HG02798 (cell line): ENCODE measurements around the gene TK1.
"Not testable (repeated sequence)": the region's sequence is repeated elsewhere in the genome, so short reads cannot be mapped to it uniquely, and the experiment has no call there.

ENCODE experiments used
- ATAC-seq: cut with Tn5 transposase; IDR thresholded peaks from one replicate; pipeline ENCODE4 v1.9.1; 2021; ENCODE audit warnings: mild to moderate bottlenecking; ENCODE audit not compliant: unreplicated experiment, poor library complexity

The TK1 gene

DNA sequence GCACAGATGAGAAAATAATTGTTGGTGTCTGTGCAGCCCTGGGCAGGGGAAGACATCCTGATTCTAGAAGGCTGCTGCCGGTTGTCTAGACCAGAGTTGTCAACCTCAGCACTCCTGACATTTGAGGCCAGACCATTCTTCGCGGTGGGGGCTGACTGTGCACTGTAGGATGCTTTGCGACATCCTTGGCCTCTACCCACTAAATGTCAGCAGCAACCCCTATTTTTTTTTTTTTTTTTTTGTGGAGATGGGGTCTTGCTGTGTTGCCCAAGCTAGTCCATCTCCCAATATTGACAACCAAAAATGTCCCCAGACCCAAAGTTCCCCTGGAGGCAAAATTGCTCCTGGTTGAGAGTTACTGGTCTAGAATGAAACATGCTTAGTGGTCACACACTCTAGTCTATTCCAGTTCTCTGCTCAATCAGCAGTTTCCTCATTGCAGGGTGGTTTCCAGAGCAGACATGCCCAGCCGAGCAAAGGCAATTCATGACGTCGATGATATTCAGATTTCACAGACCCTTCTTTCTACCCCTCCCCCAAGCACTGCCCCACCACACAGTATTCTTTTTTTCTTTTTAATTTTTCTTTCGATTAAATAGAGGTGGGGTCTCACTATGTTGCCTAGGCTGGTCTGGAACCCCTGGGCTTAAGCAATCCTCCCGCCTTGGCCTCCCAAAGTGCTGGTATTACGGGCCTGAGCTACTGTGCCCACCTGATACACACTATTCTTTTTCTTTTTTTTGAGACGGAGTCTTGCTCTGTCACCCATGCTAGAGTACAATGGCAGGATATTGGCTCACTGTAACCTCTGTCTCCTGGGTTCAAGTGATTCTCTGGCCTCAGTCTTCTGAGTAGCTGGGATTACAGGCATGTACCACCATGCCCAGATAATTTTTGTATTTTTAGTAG is 31.7 kb downstream of the TK1 start:
- peak; percentile 53 for ATAC-seq

DNA sequence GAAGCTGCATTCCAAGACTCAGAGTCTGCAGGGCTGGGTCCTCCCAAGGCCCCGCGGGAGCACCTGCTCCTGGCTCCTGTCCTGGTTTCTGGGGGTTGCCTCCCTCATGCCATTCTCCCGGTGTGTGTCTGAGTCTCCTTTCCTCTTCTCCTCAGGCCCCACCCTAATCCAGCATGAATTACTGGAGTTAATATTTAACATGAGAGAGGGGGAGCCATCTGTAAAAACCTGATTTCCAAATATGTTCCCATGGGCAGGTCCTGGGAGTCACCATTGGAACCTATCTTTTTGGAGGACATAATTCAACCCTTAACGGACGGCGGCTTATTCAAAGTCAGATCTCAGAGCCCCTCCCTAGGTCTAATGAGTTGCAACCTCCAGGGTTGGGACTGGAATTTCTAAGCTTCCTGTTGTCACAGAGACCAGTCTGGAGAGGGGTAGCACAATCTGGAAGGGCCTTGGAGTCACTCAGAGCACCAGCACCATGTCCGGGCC is 35.3 kb downstream of the TK1 start:
- no peak for ATAC-seq

DNA sequence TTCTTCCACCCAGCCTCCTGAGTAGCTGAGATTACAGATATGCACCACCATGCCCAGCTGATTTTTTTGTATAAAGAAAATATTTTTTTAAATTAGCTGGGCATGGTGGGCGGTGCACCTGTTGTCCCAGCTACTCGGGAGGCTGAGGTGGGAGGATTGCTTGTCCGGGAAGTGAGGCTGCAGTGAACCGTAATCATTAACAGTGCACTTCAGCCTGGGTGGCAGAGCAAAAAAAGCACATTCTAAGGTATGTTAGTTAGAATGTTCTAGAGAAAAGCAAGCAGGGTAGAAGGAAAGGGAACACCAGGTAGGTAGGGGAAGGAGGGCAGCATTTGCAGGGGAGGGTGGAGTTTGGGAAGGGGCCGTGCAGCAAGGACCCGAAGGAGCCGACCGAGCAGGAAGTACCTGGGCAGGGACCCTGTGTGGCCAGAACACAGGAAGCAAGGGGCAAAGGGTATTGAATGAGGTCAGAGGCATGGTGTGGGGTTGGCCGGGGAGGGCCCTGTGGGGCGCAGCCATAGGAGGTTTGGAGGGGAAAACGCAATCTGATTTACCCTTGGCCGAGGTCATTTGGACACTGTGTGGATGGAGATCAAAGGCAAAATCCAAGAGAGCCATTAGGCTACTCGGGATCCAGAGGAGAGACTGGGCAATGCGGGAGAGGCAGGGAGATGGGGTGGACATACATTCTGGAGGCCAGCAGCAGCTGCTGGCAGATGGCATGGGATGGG is 38.4 kb downstream of the TK1 start:
- ATAC-seq: no peak

DNA sequence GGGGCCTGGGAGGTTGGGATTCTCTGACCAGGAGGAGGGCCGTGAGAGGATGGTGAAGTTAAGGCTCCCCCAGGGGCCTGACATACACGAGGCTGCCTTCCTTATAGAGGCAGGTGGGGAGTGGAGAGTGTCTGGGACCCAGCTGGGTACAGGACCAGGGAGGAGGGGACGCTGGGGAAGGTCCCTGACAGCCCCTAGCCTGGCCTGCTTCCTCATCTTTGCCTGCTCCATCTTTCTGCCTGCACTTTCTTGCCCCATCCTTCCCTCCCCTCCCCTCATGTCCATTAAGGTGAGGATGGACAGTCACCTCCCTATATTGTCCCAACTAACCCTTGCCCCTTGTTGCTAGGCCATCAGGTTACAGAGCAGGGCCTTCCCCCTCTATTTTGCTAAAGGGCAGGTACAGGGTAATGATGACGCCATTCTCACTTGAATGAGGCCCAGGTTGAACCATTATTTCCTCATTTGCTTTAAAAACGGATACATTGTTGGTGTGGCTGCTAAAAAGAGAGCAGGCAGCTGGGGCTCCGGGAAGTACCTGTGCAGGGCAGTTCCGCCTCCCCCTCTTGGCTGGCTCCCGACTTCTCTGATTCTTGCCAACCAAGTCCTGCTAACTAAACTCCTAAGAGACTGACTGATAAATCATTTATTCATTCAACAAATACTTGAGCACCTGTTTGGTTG is 39.4 kb downstream of the TK1 start:
- peak; percentile 50 for ATAC-seq

DNA sequence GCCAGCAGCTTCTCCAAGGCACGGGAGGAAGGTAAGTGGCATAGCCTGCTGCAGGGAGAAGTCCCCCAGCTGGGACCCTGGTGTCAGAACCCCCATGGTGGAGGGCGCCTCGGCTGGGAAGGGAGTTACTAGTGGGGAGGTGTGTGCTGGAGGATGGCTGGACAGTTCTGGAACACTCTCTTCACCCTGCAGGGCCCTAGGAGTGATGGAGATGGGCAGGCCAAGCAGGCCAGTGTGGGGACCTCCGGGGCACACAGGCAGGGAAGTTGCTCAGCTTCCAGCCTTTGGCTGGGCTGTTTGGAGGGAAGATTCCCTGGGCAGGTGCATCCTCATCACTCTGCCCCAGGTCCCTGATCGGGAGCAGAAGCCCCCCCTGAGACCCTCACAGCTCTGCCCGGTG is 40.0 kb downstream of the TK1 start:
- no peak for ATAC-seq

DNA sequence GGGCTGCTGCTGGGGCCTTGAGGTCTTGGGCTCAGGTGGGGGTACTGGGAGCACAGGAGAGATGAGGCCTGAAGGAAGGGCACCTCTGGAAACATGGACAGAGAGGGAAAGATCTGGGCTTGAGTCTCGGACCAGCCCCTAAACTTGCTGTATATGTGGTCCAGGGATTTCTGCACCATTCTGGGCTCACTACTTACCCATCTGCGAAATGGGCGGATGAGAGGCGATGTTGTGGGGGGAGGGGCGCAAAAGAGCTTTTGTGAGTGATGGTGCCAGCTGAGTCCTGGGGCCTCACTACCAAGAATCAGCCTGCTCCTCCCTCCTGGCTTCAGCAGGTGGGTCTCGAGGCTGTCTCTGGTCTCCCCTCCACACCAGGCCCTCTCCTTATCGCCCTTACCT is 40.4 kb downstream of the TK1 start:
- ATAC-seq: no peak

DNA sequence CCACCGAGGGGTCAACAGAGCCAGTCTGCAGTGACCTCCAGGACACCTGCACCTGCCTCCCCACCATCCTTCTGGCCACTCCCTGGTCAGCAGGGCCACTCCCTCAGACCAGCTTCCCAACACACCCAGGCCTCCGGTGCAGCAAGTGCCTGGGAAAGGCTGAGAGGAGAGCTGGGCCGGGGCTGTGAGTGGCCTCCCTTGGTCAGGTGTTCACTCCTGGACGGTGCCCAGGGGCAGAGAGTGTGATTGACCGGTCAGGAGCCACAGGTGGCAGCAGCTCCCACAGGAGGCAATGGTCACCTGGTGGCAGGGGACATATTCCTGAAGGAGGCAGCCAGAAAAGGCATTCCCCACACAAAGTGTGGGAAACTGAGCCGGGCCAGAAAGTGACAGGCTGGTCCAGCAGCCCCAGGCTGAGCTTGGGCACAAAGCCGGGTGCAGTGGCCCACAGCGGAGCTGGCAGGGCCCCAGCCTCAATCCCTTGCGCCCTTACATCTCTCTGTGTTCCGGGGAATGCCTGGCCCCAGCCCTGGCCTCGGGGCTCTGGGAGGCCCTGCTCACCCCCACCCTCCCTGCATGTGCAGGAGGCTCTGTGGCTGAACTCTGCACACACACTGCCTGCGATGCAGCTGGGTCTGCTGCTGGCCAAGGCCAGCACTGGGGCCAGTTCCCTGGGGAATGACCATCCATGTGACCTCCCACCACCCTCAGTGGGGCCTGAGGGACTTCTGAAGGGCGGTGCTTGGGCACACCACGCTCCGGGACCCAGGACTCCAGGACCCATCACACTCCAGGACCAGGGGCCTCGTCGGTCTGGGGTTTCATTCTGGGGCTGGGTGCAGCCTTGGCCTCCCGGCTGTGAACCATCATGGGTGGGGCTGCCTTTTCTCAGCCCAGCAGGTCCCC is 41.9 kb downstream of the TK1 start:
- no peak for ATAC-seq

DNA sequence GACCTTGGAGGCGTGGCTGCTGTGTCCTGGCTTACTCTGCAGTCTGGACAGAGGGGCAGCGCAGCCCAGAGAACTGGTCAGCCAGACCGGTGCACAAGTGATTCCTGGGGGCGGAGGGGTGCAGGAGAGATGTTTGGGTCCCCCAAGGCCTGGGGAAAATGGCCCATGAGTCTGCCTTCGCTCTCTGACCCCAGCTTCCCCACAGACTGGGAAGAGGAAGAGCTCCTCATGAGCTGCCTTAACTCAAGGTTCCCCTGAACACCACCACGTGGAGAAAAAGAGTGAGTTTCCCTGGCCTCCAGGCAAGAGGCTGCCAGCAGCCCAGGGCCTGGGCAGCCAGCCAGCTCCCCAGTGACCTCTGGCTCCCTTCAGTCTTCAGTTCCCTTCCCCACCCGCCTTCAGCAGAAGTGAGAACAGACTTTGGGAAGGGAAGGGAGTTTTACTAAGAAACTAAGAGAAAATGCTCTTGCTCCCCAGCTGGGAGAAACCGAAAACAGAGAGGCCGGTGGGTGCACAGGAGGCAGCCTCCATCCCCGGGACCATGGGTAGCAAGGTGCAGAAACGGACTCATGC is 42.6 kb downstream of the TK1 start:
- ATAC-seq: no peak

DNA sequence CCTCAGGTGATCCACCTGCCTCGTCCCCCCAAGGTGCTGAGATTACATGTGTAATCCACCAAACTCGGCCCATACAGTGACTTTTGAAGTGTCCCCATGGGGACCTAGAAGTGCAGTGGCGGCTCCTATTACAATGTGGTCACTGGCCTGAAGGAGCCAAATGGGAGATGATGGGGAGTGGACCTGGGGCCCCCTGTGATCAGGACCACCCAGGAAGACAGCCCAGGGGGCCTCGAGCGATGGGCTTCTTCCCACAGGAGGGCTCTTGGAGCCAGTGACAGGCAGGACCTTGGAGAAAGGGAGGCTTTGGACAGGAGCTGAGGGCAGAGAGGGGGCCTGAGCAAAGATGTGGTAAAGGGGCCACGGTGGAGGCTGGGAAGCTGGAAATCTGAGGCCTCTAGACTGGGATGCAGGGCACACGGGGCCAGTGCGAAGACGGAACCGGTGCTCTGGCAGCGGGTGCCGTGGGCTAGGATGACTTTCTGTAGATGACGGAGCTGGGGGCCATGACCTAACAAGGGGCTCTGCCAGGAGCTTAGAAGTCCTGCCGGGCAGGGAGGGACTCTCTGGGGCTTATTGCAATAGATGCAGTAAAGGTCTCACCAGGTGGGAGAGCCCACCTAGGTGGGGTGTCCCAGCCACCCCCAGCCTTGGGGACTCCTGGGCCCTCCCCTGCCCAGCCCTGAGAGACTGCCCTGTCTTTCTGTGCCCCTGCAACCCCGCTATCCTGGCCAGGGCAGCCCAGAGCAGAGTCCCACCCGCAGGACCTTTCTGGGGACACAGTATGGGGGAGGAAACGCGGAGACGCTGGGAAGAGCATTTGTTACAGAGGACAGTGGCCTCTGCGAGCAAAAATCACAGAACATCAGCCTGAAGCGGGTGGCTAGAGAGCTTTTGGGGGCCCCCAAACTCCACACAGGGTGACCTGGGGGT is 43.4 kb downstream of the TK1 start:
- no peak for ATAC-seq

DNA sequence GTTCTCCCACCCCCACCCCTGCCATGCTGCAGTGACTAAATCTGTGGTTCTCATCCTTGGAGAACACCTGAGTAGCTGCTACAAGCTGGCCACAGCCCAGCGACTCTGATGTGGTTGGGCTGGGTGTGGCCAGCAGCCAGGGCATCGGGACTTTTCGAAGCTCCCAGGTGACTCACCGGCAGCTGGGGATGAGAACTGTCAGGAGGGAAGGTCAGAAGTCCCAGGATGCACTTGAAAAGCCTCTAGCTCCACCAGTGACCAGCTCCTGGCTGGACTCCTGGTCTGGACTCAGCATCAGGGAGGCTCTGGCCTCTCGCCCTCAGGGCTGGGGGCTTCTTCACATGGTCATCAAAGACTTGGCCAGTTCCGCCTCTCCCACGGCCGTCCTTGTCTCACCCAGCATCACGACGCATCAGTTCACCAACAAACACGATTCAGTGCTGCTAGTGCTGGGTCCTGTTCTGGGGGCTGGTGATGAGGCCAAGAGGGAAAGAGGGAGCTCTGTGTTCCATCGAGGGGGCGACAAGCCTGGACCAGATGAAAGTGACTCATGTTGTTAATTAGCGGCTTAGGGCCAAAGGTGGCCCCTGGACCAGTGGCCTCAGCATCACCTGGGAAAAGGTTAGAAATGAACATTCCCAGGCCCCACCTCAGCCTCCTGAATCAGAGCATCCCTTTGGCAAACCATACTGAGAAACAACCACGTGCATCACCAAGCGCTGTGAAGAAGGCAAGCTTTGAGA is 44.6 kb downstream of the TK1 start:
- ATAC-seq: no peak

DNA sequence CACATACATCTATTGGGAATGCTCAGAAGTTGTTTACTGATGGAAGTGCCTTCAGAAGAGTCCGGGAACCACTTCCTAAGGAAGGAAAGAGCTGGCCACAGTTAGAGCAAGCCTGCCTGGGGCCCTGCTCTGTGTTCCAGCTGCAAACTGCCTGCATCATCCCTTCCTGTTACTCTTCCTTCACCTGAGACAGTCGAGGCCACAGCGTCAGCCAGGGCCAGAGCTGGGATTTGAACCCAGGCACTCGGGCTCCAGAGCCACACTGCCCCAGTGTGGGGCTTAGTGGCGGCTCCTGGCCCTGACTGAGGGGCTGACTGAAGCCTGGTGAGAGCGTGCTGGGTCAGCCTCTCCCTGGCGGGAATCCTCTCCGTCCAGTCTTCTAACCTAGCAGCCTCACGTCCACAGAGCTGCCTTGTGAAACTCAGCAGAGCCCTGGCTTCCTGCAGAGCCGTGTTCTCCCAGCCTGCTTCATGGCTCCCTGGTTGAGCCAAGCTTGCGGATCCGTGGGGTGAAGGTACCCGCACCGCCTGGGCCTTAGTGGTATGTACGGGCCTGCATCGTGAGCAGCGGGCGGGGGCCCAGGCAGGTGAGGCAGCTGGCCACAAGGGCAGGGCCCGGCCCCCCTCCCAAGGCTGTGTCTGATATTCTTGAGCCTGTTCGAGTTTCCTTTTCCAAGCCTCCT is 45.3 kb downstream of the TK1 start:
- no peak for ATAC-seq

DNA sequence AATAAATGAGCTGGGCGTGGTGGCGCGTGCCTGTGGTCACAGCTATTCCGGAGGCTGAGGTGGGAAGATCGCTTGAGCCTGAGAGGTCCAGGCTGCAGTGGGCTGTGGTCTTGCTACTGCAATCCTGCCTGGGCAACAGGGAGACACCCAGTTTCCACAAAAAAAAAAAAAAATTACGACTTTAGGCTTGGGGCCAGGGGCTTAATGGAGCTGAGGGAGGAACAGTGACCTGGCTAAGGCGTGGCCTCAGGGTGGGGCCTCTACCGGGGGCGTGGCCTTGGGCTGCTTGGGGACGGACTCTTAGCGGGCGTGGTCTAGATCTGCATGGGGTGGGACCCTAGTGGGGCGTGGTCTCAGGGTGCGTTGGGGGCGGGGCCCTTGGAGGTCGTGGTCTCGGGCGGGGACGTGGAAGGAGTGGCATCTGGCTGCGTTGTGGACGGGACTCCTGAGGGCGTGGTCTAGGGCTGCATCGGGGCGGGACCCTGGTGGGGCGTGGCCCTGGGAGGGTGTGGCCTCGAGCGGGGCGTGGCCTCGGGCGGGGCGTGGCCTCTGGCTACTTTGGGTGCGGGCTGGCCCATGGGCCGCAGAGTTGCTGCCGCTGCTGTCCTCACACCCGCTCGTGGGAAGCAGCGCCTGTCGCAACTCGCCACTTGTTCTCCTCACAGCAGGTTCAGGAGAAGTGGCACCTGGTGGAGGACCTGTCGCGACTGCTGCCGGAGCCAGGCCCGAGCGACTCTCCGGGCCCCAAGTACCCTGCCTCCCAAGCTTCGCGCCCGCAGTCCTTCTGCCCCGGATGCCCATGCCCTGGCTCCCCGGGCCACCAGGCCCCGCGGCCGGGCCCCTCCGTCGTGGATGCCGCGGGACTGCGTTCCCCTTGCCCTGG is 46.4 kb downstream of the TK1 start:
- ATAC-seq: peak; percentile 74

DNA sequence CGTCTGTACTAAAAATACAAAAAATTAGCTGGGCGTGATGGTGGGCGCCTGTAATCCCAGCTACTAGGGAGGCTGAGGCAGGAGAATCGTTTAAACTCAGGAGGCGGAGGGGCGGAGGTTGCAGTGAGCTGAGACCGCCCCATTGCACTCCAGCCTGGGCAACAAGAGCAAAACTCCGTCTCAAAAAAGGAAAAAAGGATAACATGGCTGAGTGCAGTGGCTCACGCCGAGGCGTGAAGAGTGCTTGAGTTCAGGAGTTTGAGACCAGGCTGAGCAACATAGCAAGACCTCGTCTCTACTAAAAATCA is 47.0 kb downstream of the TK1 start:
- ATAC-seq: not testable (repeated sequence)

DNA sequence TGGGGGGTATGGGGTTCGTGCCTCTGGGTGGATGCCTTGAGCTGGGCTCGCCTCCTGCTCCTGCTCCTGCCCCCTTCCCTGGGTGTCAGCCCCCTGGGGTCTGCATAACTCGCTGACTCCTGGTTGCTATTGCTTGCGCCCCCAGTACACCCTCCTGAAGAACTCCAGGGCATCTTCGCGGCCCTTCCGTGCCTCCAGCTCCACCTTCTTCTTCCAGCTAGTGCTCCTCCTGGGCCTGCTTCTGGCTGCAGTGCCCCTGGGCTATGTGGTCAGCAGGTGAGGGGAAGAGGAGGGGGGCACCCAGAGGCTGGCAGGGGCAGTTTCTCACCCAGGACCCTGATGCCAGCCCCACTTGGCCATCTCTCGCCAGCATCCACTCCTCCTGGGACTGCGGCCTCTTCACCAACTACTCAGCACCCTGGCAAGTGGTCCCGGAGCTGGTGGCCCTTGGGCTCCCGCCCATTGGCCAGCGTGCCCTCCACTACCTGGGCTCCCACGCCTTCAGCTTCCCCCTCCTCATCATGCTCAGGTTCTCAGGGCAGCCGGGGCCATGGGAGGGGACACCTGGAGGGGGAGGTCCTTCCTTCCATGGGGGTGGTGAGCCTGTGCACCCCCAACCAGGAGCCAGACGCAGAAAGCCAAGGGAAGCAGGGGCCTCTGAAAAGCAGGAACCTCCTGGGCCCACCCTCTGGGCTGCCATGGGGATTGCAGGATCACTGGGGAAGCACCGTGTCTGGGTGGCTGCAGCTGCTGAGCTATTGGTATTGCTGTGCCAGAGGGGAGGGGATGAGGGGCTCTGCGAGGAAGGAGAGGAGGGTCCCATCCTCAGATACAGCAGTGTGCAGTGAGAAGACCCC is 48.4 kb downstream of the TK1 start:
- no peak for ATAC-seq

DNA sequence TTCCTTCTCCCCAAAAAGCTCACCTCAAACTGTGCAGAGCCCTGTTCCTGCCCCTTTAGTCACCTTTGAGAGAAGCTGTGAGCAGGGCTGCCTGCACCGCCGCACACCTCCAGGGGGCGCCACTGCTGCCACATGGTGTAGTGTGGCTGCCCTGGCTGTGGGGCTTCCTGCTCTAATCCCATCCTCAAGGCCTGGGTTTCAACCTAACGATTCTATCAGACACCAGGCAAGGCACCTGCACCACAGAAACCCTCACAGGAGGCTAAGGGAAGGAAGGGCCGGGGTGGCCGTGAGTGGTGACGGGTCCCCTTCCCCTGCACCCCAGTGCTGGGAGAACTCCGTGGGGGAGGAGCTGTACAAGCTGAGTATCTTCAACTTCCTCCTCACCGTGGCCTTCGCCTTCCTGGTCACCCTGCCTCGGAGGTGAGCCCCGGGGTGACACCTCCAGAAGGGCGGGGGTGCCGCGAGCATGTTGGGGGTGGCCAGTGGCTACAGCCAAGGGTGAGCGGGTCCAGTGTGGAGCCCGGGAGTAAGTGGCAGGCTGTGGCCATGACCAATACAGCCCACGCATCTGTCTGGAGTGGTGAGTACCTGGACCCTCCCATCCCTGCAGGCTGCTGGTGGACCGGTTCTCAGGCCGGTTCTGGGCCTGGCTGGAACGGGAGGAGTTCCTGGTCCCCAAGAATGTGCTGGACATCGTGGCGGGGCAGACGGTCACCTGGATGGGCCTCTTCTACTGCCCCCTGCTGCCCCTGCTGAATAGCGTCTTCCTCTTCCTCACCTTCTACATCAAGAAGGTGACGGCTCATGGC is 49.3 kb downstream of the TK1 start:
- ATAC-seq: no peak
